LNCAP (cell line): ENCODE data around the gene GNRHR.

ENCODE experiments used
- CTCF ChIP-seq: fragments of 450-650 bp; IDR thresholded peaks from 2 replicates; pipeline ENCODE4 v1.5.1; 2017; ENCODE audit warnings: mild to moderate bottlenecking

GNRHR gene, protein sequence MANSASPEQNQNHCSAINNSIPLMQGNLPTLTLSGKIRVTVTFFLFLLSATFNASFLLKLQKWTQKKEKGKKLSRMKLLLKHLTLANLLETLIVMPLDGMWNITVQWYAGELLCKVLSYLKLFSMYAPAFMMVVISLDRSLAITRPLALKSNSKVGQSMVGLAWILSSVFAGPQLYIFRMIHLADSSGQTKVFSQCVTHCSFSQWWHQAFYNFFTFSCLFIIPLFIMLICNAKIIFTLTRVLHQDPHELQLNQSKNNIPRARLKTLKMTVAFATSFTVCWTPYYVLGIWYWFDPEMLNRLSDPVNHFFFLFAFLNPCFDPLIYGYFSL

DNA sequence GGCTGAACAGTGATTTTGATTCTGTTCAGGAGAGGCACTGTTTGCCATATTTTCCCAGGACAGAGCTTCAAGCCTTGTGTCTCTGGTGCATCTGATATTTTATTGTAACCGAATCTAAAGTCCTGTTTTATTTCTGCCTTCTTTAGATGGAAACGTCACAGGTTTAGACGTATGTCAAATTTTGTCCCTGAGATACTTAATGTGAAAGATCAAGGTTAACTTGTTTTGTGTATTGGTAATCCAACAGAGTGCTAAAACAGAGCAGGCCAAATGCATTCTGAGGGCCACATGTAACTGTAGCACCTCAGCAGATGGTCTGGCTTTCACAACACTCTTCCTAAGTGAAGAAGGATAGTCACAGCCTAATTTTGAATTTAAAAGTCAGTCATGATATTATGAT lies at the start of gene GNRHR:
TSS of gene GNRHR (minus strand) at position 101 of the 400 bp plus-strand sequence. CDS start at position 48, 53 bp downstream.
- no peak for TF ChIP-seq CTCF

DNA sequence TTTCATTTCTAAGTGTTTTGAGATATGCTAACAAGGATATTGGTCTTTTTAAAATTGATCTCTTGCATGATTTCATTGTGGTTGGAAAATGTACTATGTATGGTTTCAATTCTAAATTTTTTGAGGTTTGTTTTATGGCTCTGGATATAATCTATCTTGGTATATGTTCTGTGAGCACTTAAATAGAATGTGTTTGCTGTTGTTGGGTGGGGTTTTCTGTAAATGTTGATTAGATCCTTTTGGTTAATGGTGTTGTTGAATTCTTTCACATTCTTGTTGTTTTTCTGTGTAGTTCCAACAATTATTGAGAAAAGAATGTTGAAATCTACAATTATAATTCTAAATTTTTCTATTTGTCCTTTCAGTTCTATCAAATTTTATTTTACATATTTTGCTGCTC lies 42.6 kb upstream of the GNRHR start:
- no peak for TF ChIP-seq CTCF

DNA sequence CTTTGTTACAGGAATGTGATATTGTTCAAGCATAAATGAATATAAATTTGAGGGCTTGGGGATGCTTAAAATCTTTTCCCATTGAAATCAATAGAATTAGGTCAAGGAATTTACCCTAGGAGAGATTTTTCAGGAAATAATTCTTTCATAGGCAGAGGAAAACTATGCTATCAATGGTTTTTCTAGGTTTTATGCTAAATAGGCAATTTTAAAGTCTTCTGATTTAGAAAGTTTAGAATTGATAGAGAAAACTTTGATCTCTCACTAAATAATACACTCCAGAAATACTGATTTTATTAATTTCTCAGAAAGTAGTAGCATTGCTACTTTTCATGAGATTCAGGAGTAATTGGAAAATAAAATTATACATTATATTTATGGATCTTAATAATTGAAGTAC lies 36.5 kb upstream of the GNRHR start:
- TF ChIP-seq CTCF, result no peak

GRCh38 chr4:67787311-67787710 lies 33.1 kb upstream of the GNRHR start:
- TF ChIP-seq CTCF, result no peak

- no peak for TF ChIP-seq CTCF
Observed at GRCh38 chr4:67785528-67785927, 31.3 kb upstream of the GNRHR start.

DNA sequence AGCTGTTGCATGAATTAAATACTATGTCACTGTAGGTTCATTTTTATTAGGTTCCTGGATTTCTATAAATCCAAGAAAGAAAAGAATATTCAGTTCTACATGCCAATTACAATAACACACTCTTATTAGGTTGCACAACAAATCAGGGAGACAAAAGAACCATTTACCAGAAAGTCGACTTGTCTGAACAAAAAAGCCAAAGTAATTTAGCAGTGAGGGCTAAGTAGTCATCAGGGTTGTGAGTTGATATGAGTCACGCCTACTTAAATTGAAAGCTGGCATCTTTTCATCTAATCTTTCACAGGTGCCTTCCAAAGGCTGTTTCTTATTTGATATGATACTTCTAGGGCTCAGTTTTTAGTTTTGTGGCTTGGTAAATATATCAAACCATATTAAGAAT lies 25.4 kb upstream of the GNRHR start:
- TF ChIP-seq CTCF, result no peak

DNA sequence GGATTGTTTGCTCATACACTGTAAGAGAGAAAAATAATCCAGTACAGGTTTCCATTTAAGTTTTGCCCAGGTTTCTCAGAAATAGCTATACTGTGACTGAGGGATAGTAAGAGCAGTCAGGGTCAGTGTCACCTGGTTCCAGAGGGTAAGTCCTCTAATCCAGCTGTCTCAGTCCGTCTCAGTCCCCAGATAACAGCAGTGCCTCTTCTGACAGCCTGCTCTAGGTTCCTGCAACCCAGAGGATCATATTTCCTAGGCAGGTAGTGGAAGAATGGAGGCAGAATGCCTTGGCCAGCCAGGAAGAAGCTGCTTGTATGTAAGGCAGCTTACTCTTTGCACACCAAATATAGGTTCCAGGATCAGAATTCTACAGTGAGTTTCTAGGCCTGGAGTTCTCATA lies 22.6 kb upstream of the GNRHR start:
- TF ChIP-seq CTCF, result no peak

- no peak for TF ChIP-seq CTCF
Observed at GRCh38 chr4:67770422-67770821, 16.2 kb upstream of the GNRHR start.
